HUES64 (cell line): Measurements from ENCODE around the gene IL1RAPL1.

Source experiments
- H3K27ac ChIP-seq: 2 replicates; pipeline ENCODE4 v1.7.0; 2013; ENCODE audit warnings: low read depth, low read length, inconsistent platforms
- H3K27me3 ChIP-seq: 2 replicates; pipeline ENCODE4 v1.6.1; 2013; ENCODE audit warnings: mild to moderate bottlenecking, low read length; ENCODE audit not compliant: insufficient read depth
- H3K36me3 ChIP-seq: 2 replicates; pipeline ENCODE4 v1.6.1; 2013; ENCODE audit warnings: mild to moderate bottlenecking, low read length; ENCODE audit not compliant: insufficient read depth
- H3K4me1 ChIP-seq: 2 replicates; pipeline ENCODE4 v1.6.1; 2013; ENCODE audit warnings: mild to moderate bottlenecking, low read length, moderate library complexity; ENCODE audit not compliant: insufficient read depth
- H3K4me3 ChIP-seq: 2 replicates; pipeline ENCODE4 v1.5.1; 2013; ENCODE audit warnings: mild to moderate bottlenecking, low read length, moderate library complexity
- H3K9ac ChIP-seq: 2 replicates; pipeline ENCODE4 v1.6.1; 2013; ENCODE audit warnings: mild to moderate bottlenecking, low read depth, low read length
- H3K9me3 ChIP-seq: 2 replicates; pipeline ENCODE4 v1.6.1; 2013; ENCODE audit warnings: low read depth, low read length; ENCODE audit not compliant: insufficient read depth
- WGBS: fragments of 150-250, 120-280 bp; methylation state at CpG from one replicate; pipeline ENCODE4 v1.1.7; 2013; ENCODE audit warnings: missing lambda C conversion rate; 5-methylcytosine and 5-hydroxymethylcytosine counted together

The IL1RAPL1 gene

GRCh38 chrX:28693101-28693500, 105.9 kb downstream of the IL1RAPL1 start:
- no peaks in the 10 kb centered on the region for H3K4me1 ChIP-seq
- no peak overlapping the region for H3K4me3 ChIP-seq
- no peaks in the 10 kb centered on the region for H3K36me3 ChIP-seq
- H3K27ac ChIP-seq: no peak overlapping the region
- no peak overlapping the region for H3K9ac ChIP-seq
- 100% methylated on average over 1 of the region's 1 CpG for WGBS
- no peaks in the 10 kb centered on the region for H3K27me3 ChIP-seq
- no peaks in the 10 kb centered on the region for H3K9me3 ChIP-seq

GRCh38 chrX:28697732-28698131, 110.5 kb downstream of the IL1RAPL1 start:
- no peaks in the 10 kb centered on the region for H3K36me3 ChIP-seq

GRCh38 chrX:28701222-28701621, 114.0 kb downstream of the IL1RAPL1 start:
- H3K36me3 ChIP-seq: no peaks in the 10 kb centered on the region
- H3K27me3 ChIP-seq: no peaks in the 10 kb centered on the region
- no peak overlapping the region for H3K9ac ChIP-seq
- 86% methylated on average over 1 of the region's 1 CpG for WGBS
- H3K9me3 ChIP-seq: no peaks in the 10 kb centered on the region
- H3K27ac ChIP-seq: no peak overlapping the region
- no peaks in the 10 kb centered on the region for H3K4me1 ChIP-seq
- H3K4me3 ChIP-seq: no peak overlapping the region

More at GRCh38 chrX:28697732-28698131, 110.5 kb downstream of the IL1RAPL1 start:
- Histone ChIP-seq H3K4me3 (no peak overlapping the region), H3K4me1 (no peaks in the 10 kb centered on the region), H3K9ac (no peak overlapping the region), H3K9me3 (no peaks in the 10 kb centered on the region), H3K27me3 (no peaks in the 10 kb centered on the region), H3K27ac (no peak overlapping the region)

GRCh38 chrX:28706964-28707363, 119.7 kb downstream of the IL1RAPL1 start:
- WGBS: 86% methylated on average over 4 of the region's 4 CpGs

GRCh38 chrX:28709421-28709820, 122.2 kb downstream of the IL1RAPL1 start:
- Histone ChIP-seq H3K9ac (no peak overlapping the region), H3K4me3 (no peak overlapping the region), H3K4me1 (no peaks in the 10 kb centered on the region), H3K27me3 (no peaks in the 10 kb centered on the region), H3K9me3 (no peaks in the 10 kb centered on the region), H3K27ac (no peak overlapping the region), H3K36me3 (no peaks in the 10 kb centered on the region)
- WGBS: 92% methylated on average over 3 of the region's 3 CpGs

More at GRCh38 chrX:28706964-28707363, 119.7 kb downstream of the IL1RAPL1 start:
- no peak overlapping the region for H3K27ac ChIP-seq
- H3K9me3 ChIP-seq: no peaks in the 10 kb centered on the region
- no peaks in the 10 kb centered on the region for H3K36me3 ChIP-seq
- no peak overlapping the region for H3K4me3 ChIP-seq
- H3K9ac ChIP-seq: no peak overlapping the region
- H3K27me3 ChIP-seq: no peaks in the 10 kb centered on the region
- no peaks in the 10 kb centered on the region for H3K4me1 ChIP-seq

- Histone ChIP-seq H3K27ac (no peak overlapping the region), H3K36me3 (no peaks in the 10 kb centered on the region), H3K9ac (no peak overlapping the region), H3K9me3 (no peaks in the 10 kb centered on the region), H3K27me3 (no peaks in the 10 kb centered on the region), H3K4me1 (no peaks in the 10 kb centered on the region), H3K4me3 (no peak overlapping the region)
Measured at GRCh38 chrX:28717864-28718263, 130.6 kb downstream of the IL1RAPL1 start.

- no peaks in the 10 kb centered on the region for H3K27me3 ChIP-seq
- H3K9ac ChIP-seq: no peak overlapping the region
- H3K27ac ChIP-seq: no peak overlapping the region
- no peaks in the 10 kb centered on the region for H3K4me1 ChIP-seq
- H3K9me3 ChIP-seq: no peaks in the 10 kb centered on the region
- H3K4me3 ChIP-seq: no peak overlapping the region
- WGBS: no CpG with 5 or more reads among the region's 1 CpG
- no peaks in the 10 kb centered on the region for H3K36me3 ChIP-seq
Measured at GRCh38 chrX:28718450-28718849, 131.2 kb downstream of the IL1RAPL1 start.

GRCh38 chrX:28719620-28720019, 132.4 kb downstream of the IL1RAPL1 start:
- 100% methylated on average over 1 of the region's 2 CpGs for WGBS
- no peaks in the 10 kb centered on the region for H3K9me3 ChIP-seq

GRCh38 chrX:28752330-28752729, 165.1 kb downstream of the IL1RAPL1 start:
- 92% methylated on average over 1 of the region's 2 CpGs for WGBS
- no peak overlapping the region for H3K27ac ChIP-seq

More at GRCh38 chrX:28719620-28720019, 132.4 kb downstream of the IL1RAPL1 start:
- Histone ChIP-seq H3K9ac (no peak overlapping the region), H3K27me3 (no peaks in the 10 kb centered on the region), H3K4me1 (no peaks in the 10 kb centered on the region), H3K27ac (no peak overlapping the region), H3K4me3 (no peak overlapping the region), H3K36me3 (no peaks in the 10 kb centered on the region)

GRCh38 chrX:28756175-28756574, 168.9 kb downstream of the IL1RAPL1 start:
- H3K9me3 ChIP-seq: no peaks in the 10 kb centered on the region
- H3K36me3 ChIP-seq: no peaks in the 10 kb centered on the region
- H3K4me3 ChIP-seq: no peak overlapping the region
- no peaks in the 10 kb centered on the region for H3K27me3 ChIP-seq
- no peaks in the 10 kb centered on the region for H3K4me1 ChIP-seq
- 77% methylated on average over 2 of the region's 2 CpGs for WGBS
- no peak overlapping the region for H3K27ac ChIP-seq
- no peak overlapping the region for H3K9ac ChIP-seq

More at GRCh38 chrX:28752330-28752729, 165.1 kb downstream of the IL1RAPL1 start:
- no peak overlapping the region for H3K9ac ChIP-seq
- no peaks in the 10 kb centered on the region for H3K9me3 ChIP-seq
- H3K36me3 ChIP-seq: no peaks in the 10 kb centered on the region
- no peak overlapping the region for H3K4me3 ChIP-seq
- H3K4me1 ChIP-seq: no peaks in the 10 kb centered on the region
- no peaks in the 10 kb centered on the region for H3K27me3 ChIP-seq

GRCh38 chrX:28756647-28757046, 169.4 kb downstream of the IL1RAPL1 start:
- Histone ChIP-seq H3K27me3 (no peaks in the 10 kb centered on the region), H3K4me3 (no peak overlapping the region), H3K9me3 (no peaks in the 10 kb centered on the region)

GRCh38 chrX:28757290-28757689, 170.0 kb downstream of the IL1RAPL1 start:
- Histone ChIP-seq H3K4me3 (no peak overlapping the region), H3K9ac (no peak overlapping the region), H3K27me3 (no peaks in the 10 kb centered on the region), H3K9me3 (no peaks in the 10 kb centered on the region), H3K36me3 (no peaks in the 10 kb centered on the region), H3K27ac (no peak overlapping the region), H3K4me1 (no peaks in the 10 kb centered on the region)
- 94% methylated on average over 2 of the region's 2 CpGs for WGBS

More at GRCh38 chrX:28756647-28757046, 169.4 kb downstream of the IL1RAPL1 start:
- Histone ChIP-seq H3K4me1 (no peaks in the 10 kb centered on the region), H3K36me3 (no peaks in the 10 kb centered on the region), H3K27ac (no peak overlapping the region), H3K9ac (no peak overlapping the region)
